ENCODE results near the gene BIK. TPM values are rescaled to one million over a fixed set of nuclear protein-coding genes. Genes with fewer than 3 reads are reported as not detected.
A peak's percentile ranks its signal among the peaks of the same experiment; 100 is the strongest.

The BIK gene
- total RNA-seq, 1 donor from 2014 or later: not detected

DNA sequence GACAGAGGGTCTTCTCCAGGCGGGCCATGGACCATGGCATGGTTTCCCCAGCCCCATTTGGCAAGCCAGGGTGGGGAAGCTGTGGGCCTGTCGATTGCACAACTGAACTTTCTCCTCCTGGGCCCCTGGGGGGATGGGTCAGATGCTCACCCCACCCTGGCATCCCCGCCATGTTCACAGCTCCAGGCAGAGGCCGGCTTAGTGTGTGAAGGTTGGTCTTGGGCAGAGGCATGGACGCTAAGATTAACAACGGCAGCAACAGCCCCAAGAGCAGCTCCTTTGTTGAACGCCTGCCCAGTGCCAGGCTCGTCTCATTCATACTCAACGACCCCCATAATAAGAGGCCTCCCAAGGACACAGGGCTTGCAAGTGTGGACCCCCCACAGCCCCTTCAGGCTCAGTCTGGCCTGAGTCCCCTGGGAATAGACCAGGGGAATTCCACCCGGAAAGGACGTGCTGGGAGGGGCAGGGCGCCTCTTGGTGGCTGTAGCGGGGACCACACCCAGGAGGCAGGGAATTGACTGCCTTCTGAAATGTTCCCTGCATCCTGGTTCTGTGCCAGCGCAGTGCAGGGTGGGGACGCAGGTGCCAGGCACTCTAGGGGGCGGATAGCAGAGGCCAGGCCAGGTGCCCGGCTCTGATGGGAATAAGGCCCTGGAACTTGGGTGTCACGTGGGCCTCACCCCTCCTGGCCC is 49.1 kb downstream of the BIK start:
- DNase-seq (ENCODE audit: low spot score): no peak

DNA sequence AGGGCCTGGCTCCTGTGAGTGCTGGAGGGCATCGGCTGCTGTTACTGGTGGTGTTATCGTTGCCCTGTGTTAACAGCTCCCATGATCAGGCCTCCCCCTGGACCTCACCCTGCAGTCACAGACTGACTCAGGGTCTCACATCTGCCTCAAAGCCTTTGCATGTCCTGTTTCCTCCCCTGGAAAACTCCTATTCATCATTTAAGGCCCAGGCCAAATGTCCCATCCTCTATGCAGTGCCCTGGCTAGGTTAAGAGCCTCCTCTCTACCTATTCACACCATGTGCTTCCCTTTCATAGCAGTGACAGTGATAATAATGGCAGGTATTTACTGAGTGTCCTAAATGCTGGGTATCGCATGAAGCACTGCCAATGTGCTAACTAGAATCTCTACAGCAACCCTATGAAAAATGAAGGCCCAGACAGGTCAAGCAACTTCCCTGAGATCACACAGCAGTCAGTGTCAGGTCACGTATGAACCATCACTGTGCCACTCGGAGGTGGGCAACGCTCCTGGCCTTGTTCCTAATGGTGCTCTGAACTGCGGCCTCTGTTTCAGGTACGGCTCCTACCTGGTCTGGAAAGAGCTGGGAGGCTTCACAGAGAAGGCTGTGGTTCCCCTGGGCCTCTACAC is 50.1 kb downstream of the BIK start:
- no peak for DNase-seq (ENCODE audit: low spot score)

DNA sequence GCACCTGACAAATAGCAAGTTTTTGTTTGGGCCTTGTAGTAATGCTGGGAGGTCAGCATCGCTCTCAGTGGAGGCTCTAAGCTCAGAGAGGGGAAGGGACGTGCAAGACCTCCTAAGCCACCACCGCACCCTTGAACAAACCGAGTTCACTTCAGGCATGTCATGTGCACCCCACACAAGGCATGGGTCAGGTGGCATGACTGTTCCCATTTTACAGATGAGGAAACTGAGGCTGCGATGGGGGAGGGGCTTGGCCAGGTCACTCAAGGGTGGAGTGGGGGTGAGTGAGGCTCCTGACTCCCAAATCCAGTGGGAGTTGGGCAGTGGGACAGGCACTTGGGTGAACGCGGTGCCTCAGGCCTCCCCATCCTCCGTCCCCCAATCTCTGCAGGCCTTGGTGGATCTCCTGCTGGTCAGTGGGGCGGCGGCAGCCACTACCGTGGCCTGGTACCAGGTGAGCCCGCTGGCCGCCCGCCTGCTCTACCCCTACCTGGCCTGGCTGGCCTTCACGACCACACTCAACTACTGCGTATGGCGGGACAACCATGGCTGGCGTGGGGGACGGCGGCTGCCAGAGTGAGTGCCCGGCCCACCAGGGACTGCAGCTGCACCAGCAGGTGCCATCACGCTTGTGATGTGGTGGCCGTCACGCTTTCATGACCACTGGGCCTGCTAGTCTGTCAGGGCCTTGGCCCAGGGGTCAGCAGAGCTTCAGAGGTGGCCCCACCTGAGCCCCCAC is 52.0 kb downstream of the BIK start:
- no peak for DNase-seq (ENCODE audit: low spot score)

- DNase-seq (ENCODE audit: low spot score): no peak
Observed at GRCh38 chr22:43163241-43163795, 52.8 kb downstream of the BIK start.

- no peak for DNase-seq (ENCODE audit: low spot score)
Observed at GRCh38 chr22:43164636-43165035, 54.1 kb downstream of the BIK start.

DNA sequence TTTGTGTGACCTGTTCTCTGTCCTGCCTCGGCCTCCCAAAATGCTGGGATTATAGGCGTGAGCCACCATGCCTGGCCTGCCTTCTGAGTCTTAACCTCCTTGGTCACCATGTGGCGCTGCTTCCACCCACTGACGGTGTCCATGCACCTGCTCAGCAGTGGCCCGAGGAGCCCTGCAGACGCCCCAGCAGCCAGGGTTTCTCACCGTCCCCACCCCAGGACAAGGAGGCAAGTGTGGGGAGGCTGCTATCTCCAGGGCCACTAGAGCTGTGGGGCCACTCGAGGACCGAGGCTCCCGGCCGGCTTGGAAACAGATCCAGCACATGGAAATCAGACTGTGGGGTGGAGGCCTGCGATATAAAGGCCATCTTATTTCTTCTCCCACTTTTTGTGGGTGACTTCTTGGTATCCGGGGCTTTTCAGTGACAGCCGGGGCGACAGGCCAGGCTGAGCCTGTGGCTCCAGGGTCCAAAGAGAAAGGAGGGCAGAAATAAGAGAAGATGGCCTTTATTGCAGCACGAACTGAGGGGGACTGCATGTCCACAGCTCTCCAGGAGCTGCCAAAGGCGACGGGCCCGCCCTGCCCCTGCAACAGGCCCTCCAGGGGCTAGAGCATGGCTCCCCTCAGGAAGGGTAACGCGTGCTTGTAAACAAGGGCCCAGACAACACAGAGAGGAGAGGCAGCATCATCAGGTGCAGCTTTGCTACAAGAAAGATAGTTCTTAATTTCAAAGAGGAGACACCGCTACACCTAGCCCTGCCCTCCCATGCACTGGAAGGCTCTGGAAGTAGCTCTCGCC is 55.8 kb downstream of the BIK start:
- no peak for DNase-seq (ENCODE audit: low spot score)

- no peak for DNase-seq (ENCODE audit: low spot score)
Observed at GRCh38 chr22:43167001-43167589, 56.5 kb downstream of the BIK start.

- DNase-seq (ENCODE audit: low spot score): no peak
Observed at GRCh38 chr22:43168471-43169309, 58.1 kb downstream of the BIK start.

DNA sequence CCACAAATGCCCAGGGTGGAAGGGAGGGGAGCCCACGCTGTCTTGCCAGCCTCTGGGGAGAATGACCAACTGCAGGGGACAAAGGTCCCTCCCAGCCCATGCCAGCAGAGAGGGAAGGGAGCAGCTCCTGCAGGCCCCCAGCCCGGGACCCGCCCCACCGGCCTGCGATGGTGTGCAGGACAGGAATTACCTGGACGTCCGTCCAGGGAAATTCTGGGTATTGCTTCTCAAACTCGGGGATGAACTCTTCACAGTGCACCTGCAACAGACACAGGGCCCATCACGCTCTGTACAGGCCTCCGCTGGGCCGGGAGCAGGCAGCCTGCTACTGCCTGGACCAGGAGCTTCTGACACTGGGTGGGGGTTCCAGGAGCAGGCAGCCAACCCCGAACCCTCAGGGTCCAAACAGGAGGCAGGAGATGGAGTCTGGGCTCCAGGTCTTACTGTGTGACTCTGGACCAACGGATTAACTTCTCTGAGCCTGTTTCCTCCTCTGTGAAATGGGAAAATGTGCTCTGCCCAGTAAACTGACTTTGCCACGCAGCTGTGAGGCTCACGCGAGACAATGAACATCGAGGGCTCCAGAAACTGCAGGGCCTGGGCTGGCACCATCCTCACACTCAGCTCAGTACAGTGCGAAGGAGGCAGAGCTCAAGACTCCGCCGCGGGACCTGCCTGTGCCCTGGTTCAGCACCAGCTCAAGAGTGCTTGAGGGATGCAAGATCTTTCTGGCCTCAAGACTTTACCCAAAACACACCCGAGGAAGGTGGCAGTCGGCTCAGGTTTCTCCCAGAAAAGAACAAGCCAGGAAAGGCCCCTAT is 59.0 kb downstream of the BIK start:
- DNase-seq (ENCODE audit: low spot score): no peak

DNA sequence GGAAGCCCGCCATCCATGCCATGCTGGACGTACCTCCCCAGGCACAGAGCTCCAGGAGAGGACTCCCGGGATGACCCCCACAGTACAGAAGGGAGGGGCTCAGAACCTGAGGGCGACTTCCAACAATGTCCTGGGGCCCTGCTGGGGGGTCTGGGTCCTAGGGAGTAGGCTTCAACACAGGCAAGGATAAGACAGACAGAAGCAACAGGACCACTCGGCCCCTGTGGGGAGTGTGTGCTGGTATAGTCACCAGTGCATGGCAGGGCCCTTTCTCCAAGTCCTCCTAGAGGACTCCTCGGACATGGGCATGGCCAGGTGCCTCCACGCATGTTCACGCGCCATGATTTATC is 59.6 kb downstream of the BIK start:
- DNase-seq (ENCODE audit: low spot score): no peak

DNA sequence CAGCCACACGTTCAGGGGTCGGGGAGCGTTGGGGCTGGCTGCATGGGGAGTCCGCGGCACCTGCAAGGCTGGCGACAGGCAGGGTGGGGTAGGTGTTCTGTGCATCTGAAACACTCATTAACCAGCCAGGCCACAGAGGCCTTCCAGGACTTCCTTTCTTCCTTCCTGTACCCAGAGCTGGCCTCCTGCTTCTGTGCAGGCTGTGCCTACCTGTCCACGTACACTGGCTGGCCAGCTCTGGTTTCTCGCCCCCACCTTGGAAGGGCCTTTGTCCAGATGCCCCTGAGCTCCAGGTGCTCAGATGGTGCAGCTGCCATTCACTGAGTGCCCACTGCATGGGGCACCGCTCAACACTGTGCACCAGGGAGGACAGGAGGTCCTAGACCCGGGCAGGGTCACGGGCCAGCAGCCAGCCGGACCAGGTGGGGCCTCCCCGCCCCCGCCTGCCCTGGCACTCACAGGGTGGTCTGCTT is 60.5 kb downstream of the BIK start:
- DNase-seq (ENCODE audit: low spot score): no peak

- no peak for DNase-seq (ENCODE audit: low spot score)
Observed at GRCh38 chr22:43171607-43172006, 61.1 kb downstream of the BIK start.

- no peak for DNase-seq (ENCODE audit: low spot score)
Observed at GRCh38 chr22:43172191-43172590, 61.6 kb downstream of the BIK start.

DNA sequence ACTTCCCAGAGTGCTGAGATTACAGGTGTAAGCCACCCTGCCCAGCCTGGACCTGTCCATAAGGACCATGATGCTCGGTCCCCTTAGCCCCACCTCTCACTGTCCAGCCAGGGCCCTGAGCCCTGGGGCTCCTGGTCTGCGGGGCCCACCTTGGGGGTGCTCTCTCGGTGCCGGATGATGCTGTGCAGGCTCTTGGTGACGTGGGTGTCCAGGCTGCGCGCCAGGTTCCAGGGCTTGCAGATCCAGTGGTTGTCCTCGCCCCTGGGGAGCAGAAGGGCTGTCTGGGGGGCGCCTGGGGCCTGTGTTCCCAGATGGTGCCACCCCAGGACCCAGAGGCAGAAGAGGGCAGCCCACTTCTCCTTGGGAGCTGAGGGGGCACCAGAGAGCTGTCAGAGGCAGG is 63.0 kb downstream of the BIK start:
- peak; percentile 83 for DNase-seq (ENCODE audit: low spot score)

DNA sequence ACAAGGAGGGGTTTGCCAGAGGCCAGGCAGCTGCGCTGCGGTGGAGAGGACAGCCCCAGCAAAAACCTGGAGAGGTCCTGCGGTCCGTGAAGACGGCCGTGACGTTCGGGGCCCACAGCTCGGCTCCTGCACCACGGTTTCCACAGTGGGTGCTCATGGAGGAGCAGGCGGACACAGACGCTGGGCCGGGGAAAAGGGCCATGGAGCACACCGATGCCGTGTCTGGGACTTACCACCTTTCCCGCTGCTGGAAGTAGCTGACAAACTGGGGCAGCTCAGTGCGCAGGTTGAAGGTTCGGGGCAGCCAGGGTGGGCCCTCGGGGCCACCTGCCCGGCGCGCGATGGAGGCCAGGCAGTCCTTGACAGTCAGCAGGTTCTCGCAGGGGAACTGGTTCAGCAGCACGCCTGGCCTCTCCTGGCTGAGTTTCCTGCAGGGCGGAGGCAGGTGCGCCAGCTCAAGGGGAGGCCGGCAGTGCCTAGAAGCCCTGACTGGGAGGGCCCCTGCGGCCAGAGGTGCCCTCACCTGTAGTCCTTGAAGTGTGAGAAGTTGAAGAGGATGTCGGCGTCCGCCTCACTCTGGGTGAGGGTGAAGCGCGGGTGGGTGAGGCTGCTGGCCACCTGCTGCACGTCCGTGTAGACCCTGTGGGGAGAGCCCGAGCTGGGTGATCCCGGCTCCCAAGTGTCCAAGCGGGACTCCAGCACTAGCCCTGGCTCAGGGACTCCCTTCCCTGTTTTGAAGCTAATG is 63.6 kb downstream of the BIK start:
- DNase-seq (ENCODE audit: low spot score): peak; percentile 87

- no peak for DNase-seq (ENCODE audit: low spot score)
Observed at GRCh38 chr22:43174941-43175531, 64.5 kb downstream of the BIK start.

DNA sequence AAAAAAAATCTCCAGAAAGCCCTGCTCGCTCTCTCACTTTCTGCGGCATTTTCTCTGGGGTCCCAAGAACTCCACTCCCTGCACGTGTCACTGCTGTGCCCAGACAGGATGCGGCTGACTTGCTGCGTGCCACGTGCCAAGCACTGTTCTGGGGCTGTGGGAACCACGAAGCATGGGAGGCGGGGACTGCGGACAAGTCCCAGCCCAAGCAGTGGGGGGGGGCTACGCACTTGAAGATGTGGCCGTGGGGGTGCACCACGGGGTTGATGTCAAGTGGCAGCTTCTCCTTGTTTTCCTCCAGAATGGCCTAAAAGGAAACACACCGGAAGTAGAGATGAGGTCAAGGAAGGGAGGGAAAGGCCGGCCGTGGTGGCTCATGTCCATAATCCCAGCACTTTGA is 65.5 kb downstream of the BIK start:
- DNase-seq (ENCODE audit: low spot score): no peak

DNA sequence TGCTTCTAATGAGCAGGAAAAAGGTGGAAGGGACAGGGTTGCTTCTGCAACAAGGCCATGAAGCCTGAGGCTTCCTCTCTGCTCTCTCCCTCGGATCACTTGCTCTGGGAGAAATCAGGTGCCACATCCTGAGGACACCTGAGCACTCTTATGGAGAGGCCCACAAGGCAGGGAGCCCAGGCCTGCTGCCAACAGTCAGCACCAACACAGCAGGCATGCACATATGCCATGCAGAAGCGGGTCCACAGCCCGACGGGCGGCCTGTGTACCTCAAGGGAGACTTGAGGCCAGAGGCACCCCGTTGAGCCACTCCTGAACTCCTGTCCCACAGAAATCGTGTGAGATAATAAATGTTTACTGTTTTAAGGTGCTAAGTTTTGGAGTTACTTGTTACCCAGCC is 66.9 kb downstream of the BIK start:
- no peak for DNase-seq (ENCODE audit: low spot score)
